ENCODE results near the gene ZC3H11A.

ZC3H11A gene

GRCh38 chr1:203769505-203770343, 25.7 kb upstream of the ZC3H11A start:
- H3K4me3 ChIP-seq (replicated peaks; ENCODE audit: low read depth, low read length) = no peak overlapping the region
- peak; percentile 95 for DNase-seq (ENCODE audit: low read depth)
- TF ChIP-seq CTCF (IDR thresholded peaks at IDR 0.05; ENCODE audit: low read length, missing control alignments) = no peak

GRCh38 chr1:203771901-203772301, 23.5 kb upstream of the ZC3H11A start:
- TF ChIP-seq CTCF (IDR thresholded peaks at IDR 0.05; ENCODE audit: low read length, missing control alignments) = no peak
- H3K4me3 ChIP-seq (replicated peaks; ENCODE audit: low read depth, low read length) = no peak overlapping the region
- DNase-seq (ENCODE audit: low read depth) = peak; percentile 39

- no peak overlapping the region for H3K4me3 ChIP-seq (replicated peaks; ENCODE audit: low read depth, low read length)
- DNase-seq (ENCODE audit: low read depth) = no peak
- no peak for TF ChIP-seq CTCF (IDR thresholded peaks at IDR 0.05; ENCODE audit: low read length, missing control alignments)
Measured at GRCh38 chr1:203772836-203773235, 22.6 kb upstream of the ZC3H11A start.

- DNase-seq (ENCODE audit: low read depth) = no peak
- H3K4me3 ChIP-seq (replicated peaks; ENCODE audit: low read depth, low read length) = no peak overlapping the region
- TF ChIP-seq CTCF (IDR thresholded peaks at IDR 0.05; ENCODE audit: low read length, missing control alignments) = peak; percentile 8
Measured at GRCh38 chr1:203776636-203777035, 18.8 kb upstream of the ZC3H11A start.

- no peak for TF ChIP-seq CTCF (IDR thresholded peaks at IDR 0.05; ENCODE audit: low read length, missing control alignments)
- H3K4me3 ChIP-seq (replicated peaks; ENCODE audit: low read depth, low read length) = no peak overlapping the region
- DNase-seq (ENCODE audit: low read depth) = peak; percentile 28
Measured at GRCh38 chr1:203777596-203777995, 17.8 kb upstream of the ZC3H11A start.

- TF ChIP-seq CTCF (IDR thresholded peaks at IDR 0.05; ENCODE audit: low read length, missing control alignments) = no peak
- no peak for DNase-seq (ENCODE audit: low read depth)
- H3K4me3 ChIP-seq (replicated peaks; ENCODE audit: low read depth, low read length) = no peak overlapping the region
Measured at GRCh38 chr1:203778146-203778545, 17.3 kb upstream of the ZC3H11A start.

GRCh38 chr1:203778789-203779188, 16.6 kb upstream of the ZC3H11A start:
- no peak overlapping the region for H3K4me3 ChIP-seq (replicated peaks; ENCODE audit: low read depth, low read length)
- TF ChIP-seq CTCF (IDR thresholded peaks at IDR 0.05; ENCODE audit: low read length, missing control alignments) = no peak
- DNase-seq (ENCODE audit: low read depth) = no peak

Data from fibroblast of pulmonary artery (primary cell).